ENCODE measurements around the gene HSDL2.

- TF ChIP-seq, protein P1, sequence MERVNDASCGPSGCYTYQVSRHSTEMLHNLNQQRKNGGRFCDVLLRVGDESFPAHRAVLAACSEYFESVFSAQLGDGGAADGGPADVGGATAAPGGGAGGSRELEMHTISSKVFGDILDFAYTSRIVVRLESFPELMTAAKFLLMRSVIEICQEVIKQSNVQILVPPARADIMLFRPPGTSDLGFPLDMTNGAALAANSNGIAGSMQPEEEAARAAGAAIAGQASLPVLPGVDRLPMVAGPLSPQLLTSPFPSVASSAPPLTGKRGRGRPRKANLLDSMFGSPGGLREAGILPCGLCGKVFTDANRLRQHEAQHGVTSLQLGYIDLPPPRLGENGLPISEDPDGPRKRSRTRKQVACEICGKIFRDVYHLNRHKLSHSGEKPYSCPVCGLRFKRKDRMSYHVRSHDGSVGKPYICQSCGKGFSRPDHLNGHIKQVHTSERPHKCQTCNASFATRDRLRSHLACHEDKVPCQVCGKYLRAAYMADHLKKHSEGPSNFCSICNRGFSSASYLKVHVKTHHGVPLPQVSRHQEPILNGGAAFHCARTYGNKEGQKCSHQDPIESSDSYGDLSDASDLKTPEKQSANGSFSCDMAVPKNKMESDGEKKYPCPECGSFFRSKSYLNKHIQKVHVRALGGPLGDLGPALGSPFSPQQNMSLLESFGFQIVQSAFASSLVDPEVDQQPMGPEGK (CRISPR knock-in tag; IDR thresholded peaks at IDR 0.05; ENCODE audit: borderline replicate concordance) = no peak
- TF ChIP-seq ZFP30 (CRISPR knock-in tag; IDR thresholded peaks at IDR 0.05) (no peak), ARNTL (CRISPR knock-in tag; IDR thresholded peaks at IDR 0.05; ENCODE audit: borderline replicate concordance, low read depth) (no peak), ESRRG (CRISPR knock-in tag; IDR thresholded peaks at IDR 0.05) (no peak), PPARA (CRISPR knock-in tag; IDR thresholded peaks at IDR 0.05; ENCODE audit: borderline replicate concordance) (no peak), ZC3H10 (CRISPR knock-in tag; IDR thresholded peaks at IDR 0.05) (no peak), ZNF8 (CRISPR knock-in tag; IDR thresholded peaks at IDR 0.05) (no peak), TCF4 (CRISPR knock-in tag; IDR thresholded peaks at IDR 0.05; ENCODE audit: borderline replicate concordance) (no peak), RARB (CRISPR knock-in tag; IDR thresholded peaks at IDR 0.05) (no peak)
- TF ChIP-seq, protein P2, sequence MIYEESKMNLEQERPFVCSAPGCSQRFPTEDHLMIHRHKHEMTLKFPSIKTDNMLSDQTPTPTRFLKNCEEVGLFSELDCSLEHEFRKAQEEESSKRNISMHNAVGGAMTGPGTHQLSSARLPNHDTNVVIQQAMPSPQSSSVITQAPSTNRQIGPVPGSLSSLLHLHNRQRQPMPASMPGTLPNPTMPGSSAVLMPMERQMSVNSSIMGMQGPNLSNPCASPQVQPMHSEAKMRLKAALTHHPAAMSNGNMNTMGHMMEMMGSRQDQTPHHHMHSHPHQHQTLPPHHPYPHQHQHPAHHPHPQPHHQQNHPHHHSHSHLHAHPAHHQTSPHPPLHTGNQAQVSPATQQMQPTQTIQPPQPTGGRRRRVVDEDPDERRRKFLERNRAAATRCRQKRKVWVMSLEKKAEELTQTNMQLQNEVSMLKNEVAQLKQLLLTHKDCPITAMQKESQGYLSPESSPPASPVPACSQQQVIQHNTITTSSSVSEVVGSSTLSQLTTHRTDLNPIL (CRISPR knock-in tag; IDR thresholded peaks at IDR 0.05; ENCODE audit: low read depth) = no peak
Measured at GRCh38 chr9:112377684-112378327, 2.1 kb upstream of the HSDL2 start.

Data from SK-N-SH treated with all-trans-retinoic acid at 6 μM for 48 hours (cell line).